Activated T-cell treated with anti-CD3 and anti-CD28 coated beads, Interleukin-2, amount 50 U/mL, for 72 hours (primary cell): ENCODE measurements around the gene C1QTNF2. TPM values are rescaled to one million over a fixed set of nuclear protein-coding genes. Genes with fewer than 3 reads are reported as not detected.

ENCODE experiments used
- ATAC-seq, 2 donors: fragments of 150-1000 bp; cut with Tn5 transposase; replicated peaks in 1 of 2; 2 replicates each; pipeline ENCODE4 v1.10.0; 2021; ENCODE audit warnings: moderate library complexity in 2 of 2, mild to moderate bottlenecking in 1 of 2
- DNase-seq, 2 donors: peaks; one replicate each; pipeline ENCODE4 v3.0.0; 2021 to 2022; ENCODE audit warnings: mixed read lengths in 1 of 2
- H3K27ac Mint-ChIP-seq: one replicate; pipeline ENCODE4 v1.8.0; 2022; ENCODE audit warnings: mild to moderate bottlenecking, moderate library complexity, mixed read lengths
- H3K27me3 Mint-ChIP-seq: one replicate; pipeline ENCODE4 v1.8.0; 2022; ENCODE audit warnings: low read depth, mixed read lengths
- H3K36me3 Mint-ChIP-seq, 2 donors: one replicate each; pipeline ENCODE4 v1.8.0; 2022; ENCODE audit warnings: mixed read lengths in 2 of 2, mild to moderate bottlenecking in 1 of 2; ENCODE audit not compliant: insufficient read depth in 2 of 2
- H3K4me1 Mint-ChIP-seq: one replicate; pipeline ENCODE4 v1.8.0; 2022; ENCODE audit warnings: low read depth, mixed read lengths
- H3K4me3 Mint-ChIP-seq, 2 donors: one replicate each; pipeline ENCODE4 v1.8.0; 2022; ENCODE audit warnings: mild to moderate bottlenecking in 2 of 2, mixed read lengths in 2 of 2, moderate library complexity in 2 of 2
- H3K9me3 Mint-ChIP-seq, 2 donors: one replicate each; pipeline ENCODE4 v1.8.0; 2022; ENCODE audit warnings: mixed read lengths in 2 of 2
- total RNA-seq, 2 donors: library from RNA; stranded (reverse); gene quantifications; one replicate each; pipeline ENCODE4 v1.2.3, GENCODE V29; 2022

Gene C1QTNF2
- not detected for total RNA-seq

- Mint-ChIP-seq H3K27me3 (peaks cover 80% of the 10 kb centered on the region), H3K9me3 (no peaks in the 10 kb centered on the region), H3K4me1 (peaks cover 12% of the 10 kb centered on the region), H3K27ac (no peak within 1 kb of the TSS), H3K4me3 (peak within 1 kb of the TSS; percentile 47 to 61), H3K36me3 (peaks cover 3% of the 10 kb centered on the region in 2 donors)
- peak; percentile 62 to 63 for ATAC-seq
- peak; percentile 19 to 22 for DNase-seq
Observed at GRCh38 chr5:160369990-160370712, at the start of gene C1QTNF2. C1QTNF2 (minus strand) TSS chr5:160370626; CDS start chr5:160355011, 15,615 bp downstream.

- Mint-ChIP-seq H3K4me1 (peaks cover 81% of the 10 kb centered on the region), H3K9me3 (no peaks in the 10 kb centered on the region), H3K27ac (peak overlapping the region; percentile 99), H3K27me3 (no peaks in the 10 kb centered on the region), H3K36me3 (peaks cover 14 to 23% of the 10 kb centered on the region in 2 donors), H3K4me3 (peak overlapping the region; percentile 95 to 98)
- ATAC-seq (no peak), DNase-seq (no peak)
Observed at GRCh38 chr5:160420331-160420610, 49.8 kb upstream of the C1QTNF2 start.

GRCh38 chr5:160419458-160420330, 49.3 kb upstream of the C1QTNF2 start:
- H3K27ac Mint-ChIP-seq = peak overlapping the region; percentile 99
- ATAC-seq (no peak), DNase-seq (no peak)
- peaks cover 12 to 19% of the 10 kb centered on the region in 2 donors for H3K36me3 Mint-ChIP-seq
- peaks cover 76% of the 10 kb centered on the region for H3K4me1 Mint-ChIP-seq
- no peaks in the 10 kb centered on the region for H3K9me3 Mint-ChIP-seq
- H3K4me3 Mint-ChIP-seq = peak overlapping the region; percentile 95 to 98
- no peaks in the 10 kb centered on the region for H3K27me3 Mint-ChIP-seq

GRCh38 chr5:160418561-160419457, 48.4 kb upstream of the C1QTNF2 start, which contains the start of gene SLU7:
SLU7 (minus strand) TSS chr5:160419081; CDS start chr5:160415294, 3,787 bp downstream.
- Mint-ChIP-seq H3K27ac (peak within 1 kb of the TSS; percentile 99), H3K27me3 (no peaks in the 10 kb centered on the region), H3K4me3 (peak within 1 kb of the TSS; percentile 95 to 98), H3K36me3 (peaks cover 12 to 13% of the 10 kb centered on the region in 2 donors), H3K4me1 (peaks cover 67% of the 10 kb centered on the region), H3K9me3 (no peaks in the 10 kb centered on the region)
- DNase-seq = peak; percentile 92 to 94
- ATAC-seq = peak; percentile 78 to 81

- H3K27ac Mint-ChIP-seq = peak within 1 kb of the TSS; percentile 87
- DNase-seq = peak; percentile 70 to 75
Observed at GRCh38 chr5:160399402-160400353, 29.3 kb upstream of the C1QTNF2 start, which contains the start of gene FAM200C. FAM200C (minus strand) TSS chr5:160400054; CDS start chr5:160395490, 4,564 bp downstream.

GRCh38 chr5:160398806-160399205, 28.4 kb upstream of the C1QTNF2 start:
- H3K4me1 Mint-ChIP-seq = peaks cover 14% of the 10 kb centered on the region
- H3K27ac Mint-ChIP-seq = peak overlapping the region; percentile 87
- no peak for DNase-seq
- peak overlapping the region; percentile 87 to 94 for H3K4me3 Mint-ChIP-seq
- ATAC-seq = no peak
- no peaks in the 10 kb centered on the region for H3K9me3 Mint-ChIP-seq
- no peaks in the 10 kb centered on the region for H3K27me3 Mint-ChIP-seq
- peaks cover 7 to 12% of the 10 kb centered on the region in 2 donors for H3K36me3 Mint-ChIP-seq

More at GRCh38 chr5:160399402-160400353, 29.3 kb upstream of the C1QTNF2 start, which contains the start of gene FAM200C:
- no peaks in the 10 kb centered on the region for H3K27me3 Mint-ChIP-seq
- H3K4me1 Mint-ChIP-seq = peaks cover 14% of the 10 kb centered on the region
- peak; percentile 87 to 89 for ATAC-seq
- peak within 1 kb of the TSS; percentile 87 to 94 for H3K4me3 Mint-ChIP-seq
- H3K36me3 Mint-ChIP-seq = peaks cover 7 to 20% of the 10 kb centered on the region in 2 donors
- H3K9me3 Mint-ChIP-seq = no peaks in the 10 kb centered on the region

- Mint-ChIP-seq H3K27me3 (no peaks in the 10 kb centered on the region), H3K27ac (no peak overlapping the region), H3K9me3 (no peaks in the 10 kb centered on the region), H3K4me3 (no peak overlapping the region), H3K4me1 (peaks cover 14% of the 10 kb centered on the region), H3K36me3 (peaks cover 0 to 3% of the 10 kb centered on the region in 2 donors)
- DNase-seq (no peak), ATAC-seq (no peak)
Observed at GRCh38 chr5:160397492-160397891, 27.1 kb upstream of the C1QTNF2 start.

GRCh38 chr5:160395111-160395510, 24.7 kb upstream of the C1QTNF2 start:
- H3K27ac Mint-ChIP-seq = no peak overlapping the region
- no peaks in the 10 kb centered on the region for H3K36me3 Mint-ChIP-seq
- no peaks in the 10 kb centered on the region for H3K9me3 Mint-ChIP-seq
- H3K4me1 Mint-ChIP-seq = peaks cover 12% of the 10 kb centered on the region
- ATAC-seq (no peak), DNase-seq (no peak)
- H3K4me3 Mint-ChIP-seq = no peak overlapping the region
- H3K27me3 Mint-ChIP-seq = no peaks in the 10 kb centered on the region

GRCh38 chr5:160390787-160391696, 20.6 kb upstream of the C1QTNF2 start:
- DNase-seq (no peak), ATAC-seq (no peak)
- Mint-ChIP-seq H3K27ac (no peak overlapping the region), H3K4me3 (no peak overlapping the region), H3K9me3 (peaks cover 9 to 13% of the 10 kb centered on the region in 2 donors), H3K4me1 (no peaks in the 10 kb centered on the region), H3K36me3 (peaks cover 2 to 13% of the 10 kb centered on the region in 2 donors), H3K27me3 (no peaks in the 10 kb centered on the region)

- H3K27ac Mint-ChIP-seq = no peak overlapping the region
Observed at GRCh38 chr5:160387445-160387844, 17.0 kb upstream of the C1QTNF2 start.

GRCh38 chr5:160385496-160385895, 15.1 kb upstream of the C1QTNF2 start:
- DNase-seq = no peak
- no peak overlapping the region for H3K4me3 Mint-ChIP-seq
- H3K36me3 Mint-ChIP-seq = peaks cover 2 to 13% of the 10 kb centered on the region in 2 donors
- H3K27me3 Mint-ChIP-seq = peaks cover 10% of the 10 kb centered on the region
- H3K27ac Mint-ChIP-seq = no peak overlapping the region
- no peaks in the 10 kb centered on the region for H3K4me1 Mint-ChIP-seq
- peaks cover 9 to 13% of the 10 kb centered on the region in 2 donors for H3K9me3 Mint-ChIP-seq
- no peak for ATAC-seq

More at GRCh38 chr5:160387445-160387844, 17.0 kb upstream of the C1QTNF2 start:
- peaks cover 9 to 13% of the 10 kb centered on the region in 2 donors for H3K9me3 Mint-ChIP-seq
- H3K36me3 Mint-ChIP-seq = peaks cover 2 to 13% of the 10 kb centered on the region in 2 donors
- H3K4me3 Mint-ChIP-seq = no peak overlapping the region
- DNase-seq (no peak), ATAC-seq (no peak)
- no peaks in the 10 kb centered on the region for H3K4me1 Mint-ChIP-seq
- peaks cover 3% of the 10 kb centered on the region for H3K27me3 Mint-ChIP-seq
